Measurements from ENCODE around the gene RMC1. TPM values are rescaled to one million over a fixed set of nuclear protein-coding genes. Genes with fewer than 3 reads are reported as not detected.

The RMC1 gene
- 10 to 100 TPM; 13.7 to 48.2 (median 23.4) TPM for total RNA-seq

GRCh38 chr18:23503038-23503962 is at the start of gene RMC1:
TSS of gene RMC1 (plus strand) at chr18:23503511. CDS start at chr18:23503619, 108 bp downstream.
- H3K4me3 ChIP-seq: peak within 1 kb of the TSS; percentile 61 to 88 (median 86)
- WGBS, 10 experiments: 0 to 6% (median 0%) methylated on average over 1 to 22 of the region's 110 CpGs; no CpG with 5 or more reads in 3 of the 10 experiments
- peak within 1 kb of the TSS; percentile 67 to 69 for H3K27ac ChIP-seq
- peak; percentile 84 to 95 (median 94) for ATAC-seq (replicated peaks in 6 of 8)
- peaks cover 0 to 10% of the 10 kb centered on the region in 2 donors for H3K4me1 ChIP-seq (replicated peaks in 1 of 2)
- in situ Hi-C loops (cut with MboI; ENCODE audit: low pct_unique_long_range_greater_than_20kb in 2 of 9, low sequenced_read_pairs in 9 of 9, unreplicated experiment in 9 of 9): loop anchor here in 2 of 9 experiments (25.0 kb wide), 2 partner anchors 184 to 609 kb away; partner anchors contain the start of gene LAMA3 (in 1 of the 2)

- in situ Hi-C loops (cut with MboI; ENCODE audit: low pct_unique_long_range_greater_than_20kb in 2 of 9, low sequenced_read_pairs in 9 of 9, unreplicated experiment in 9 of 9): no loop called here
- ATAC-seq (replicated peaks in 6 of 8): peak in 6 of 8 experiments; percentile 3 to 36 (median 10)
- WGBS, 10 experiments: 0 to 13% (median 1%) methylated on average over 1 to 8 of the region's 11 CpGs
- Histone ChIP-seq H3K27ac (peak overlapping the region; percentile 68 to 92), H3K4me3 (peak overlapping the region; percentile 76 to 100 (median 78)), H3K4me1 (replicated peaks in 1 of 2) (peaks cover 0 to 13% of the 10 kb centered on the region in 2 donors)
These were observed 49.6 kb upstream of the RMC1 start for GRCh38 chr18:23453680-23454058.

GRCh38 chr18:23456835-23457234 is 46.5 kb upstream of the RMC1 start:
- 55 to 100% (median 98%) methylated on average over 1 to 2 of the region's 2 CpGs for WGBS, 10 experiments
- Histone ChIP-seq H3K4me1 (replicated peaks in 1 of 2) (peaks cover 0 to 13% of the 10 kb centered on the region in 2 donors), H3K27ac (no peak overlapping the region), H3K4me3 (no peak overlapping the region)
- ATAC-seq (replicated peaks in 6 of 8): no peak
- in situ Hi-C loops (cut with MboI; ENCODE audit: low pct_unique_long_range_greater_than_20kb in 2 of 9, low sequenced_read_pairs in 9 of 9, unreplicated experiment in 9 of 9): no loop called here

- 80 to 100% (median 96%) methylated on average over 1 to 3 of the region's 3 CpGs; no CpG with 5 or more reads in 2 of the 10 experiments for WGBS, 10 experiments
- in situ Hi-C loops (cut with MboI; ENCODE audit: low pct_unique_long_range_greater_than_20kb in 2 of 9, low sequenced_read_pairs in 9 of 9, unreplicated experiment in 9 of 9): no loop called here
- Histone ChIP-seq H3K27ac (no peak overlapping the region), H3K4me3 (no peak overlapping the region), H3K4me1 (replicated peaks in 1 of 2) (peaks cover 0 to 13% of the 10 kb centered on the region in 2 donors)
- peak in 1 of 8 experiments; percentile 4 for ATAC-seq (replicated peaks in 6 of 8)
These were observed 44.3 kb upstream of the RMC1 start for GRCh38 chr18:23458830-23459529.

GRCh38 chr18:23459530-23459921 is 43.8 kb upstream of the RMC1 start:
- WGBS, 10 experiments: 60 to 100% (median 94%) methylated on average over 1 to 6 of the region's 7 CpGs; no CpG with 5 or more reads in 2 of the 10 experiments
- Histone ChIP-seq H3K27ac (no peak overlapping the region), H3K4me3 (no peak overlapping the region), H3K4me1 (replicated peaks in 1 of 2) (peaks cover 0 to 9% of the 10 kb centered on the region in 2 donors)
- ATAC-seq (replicated peaks in 6 of 8): no peak
- in situ Hi-C loops (cut with MboI; ENCODE audit: low pct_unique_long_range_greater_than_20kb in 2 of 9, low sequenced_read_pairs in 9 of 9, unreplicated experiment in 9 of 9): no loop called here

- 9 to 100% (median 71%) methylated on average over 1 to 2 of the region's 2 CpGs; no CpG with 5 or more reads in 4 of the 10 experiments for WGBS, 10 experiments
- Histone ChIP-seq H3K4me1 (replicated peaks in 1 of 2) (peaks cover 0 to 6% of the 10 kb centered on the region in 2 donors), H3K4me3 (no peak overlapping the region), H3K27ac (no peak overlapping the region)
- peak in 2 of 8 experiments; percentile 20 to 21 for ATAC-seq (replicated peaks in 6 of 8)
- in situ Hi-C loops (cut with MboI; ENCODE audit: low pct_unique_long_range_greater_than_20kb in 2 of 9, low sequenced_read_pairs in 9 of 9, unreplicated experiment in 9 of 9): no loop called here
These were observed 42.7 kb upstream of the RMC1 start for GRCh38 chr18:23460285-23461273.

GRCh38 chr18:23462876-23463275 is 40.4 kb upstream of the RMC1 start:
- Histone ChIP-seq H3K4me1 (replicated peaks in 1 of 2) (no peaks in the 10 kb centered on the region), H3K27ac (no peak overlapping the region), H3K4me3 (no peak overlapping the region)
- 20 to 100% (median 85%) methylated on average over 1 to 2 of the region's 2 CpGs; no CpG with 5 or more reads in 1 of the 10 experiments for WGBS, 10 experiments
- ATAC-seq (replicated peaks in 6 of 8): no peak
- in situ Hi-C loops (cut with MboI; ENCODE audit: low pct_unique_long_range_greater_than_20kb in 2 of 9, low sequenced_read_pairs in 9 of 9, unreplicated experiment in 9 of 9): no loop called here

- no peak overlapping the region for H3K4me3 ChIP-seq
- no peaks in the 10 kb centered on the region for H3K4me1 ChIP-seq (replicated peaks in 1 of 2)
- in situ Hi-C loops (cut with MboI; ENCODE audit: low pct_unique_long_range_greater_than_20kb in 2 of 9, low sequenced_read_pairs in 9 of 9, unreplicated experiment in 9 of 9): no loop called here
- ATAC-seq (replicated peaks in 6 of 8): no peak
- 30 to 100% (median 96%) methylated on average over 1 to 3 of the region's 3 CpGs; no CpG with 5 or more reads in 4 of the 10 experiments for WGBS, 10 experiments
- no peak overlapping the region for H3K27ac ChIP-seq
These were observed 34.4 kb upstream of the RMC1 start for GRCh38 chr18:23468753-23469459.

- H3K27ac ChIP-seq: no peak overlapping the region
- in situ Hi-C loops (cut with MboI; ENCODE audit: low pct_unique_long_range_greater_than_20kb in 2 of 9, low sequenced_read_pairs in 9 of 9, unreplicated experiment in 9 of 9): no loop called here
- 60 to 100% (median 100%) methylated on average over 1 to 2 of the region's 2 CpGs; no CpG with 5 or more reads in 2 of the 10 experiments for WGBS, 10 experiments
- H3K4me3 ChIP-seq: no peak overlapping the region
- ATAC-seq (replicated peaks in 6 of 8): no peak
- H3K4me1 ChIP-seq (replicated peaks in 1 of 2): no peaks in the 10 kb centered on the region
These were observed 32.5 kb upstream of the RMC1 start for GRCh38 chr18:23470620-23471387.

GRCh38 chr18:23471486-23471885 is 31.8 kb upstream of the RMC1 start:
- H3K4me1 ChIP-seq (replicated peaks in 1 of 2): no peaks in the 10 kb centered on the region
- no peak overlapping the region for H3K4me3 ChIP-seq
- WGBS, 10 experiments: 84 to 100% (median 92%) methylated on average over 2 to 6 of the region's 6 CpGs
- in situ Hi-C loops (cut with MboI; ENCODE audit: low pct_unique_long_range_greater_than_20kb in 2 of 9, low sequenced_read_pairs in 9 of 9, unreplicated experiment in 9 of 9): no loop called here
- H3K27ac ChIP-seq: no peak overlapping the region
- peak in 1 of 8 experiments; percentile 9 for ATAC-seq (replicated peaks in 6 of 8)

- 89 to 100% (median 100%) methylated on average over 1 to 3 of the region's 3 CpGs; no CpG with 5 or more reads in 1 of the 10 experiments for WGBS, 10 experiments
- H3K4me1 ChIP-seq (replicated peaks in 1 of 2): no peaks in the 10 kb centered on the region
- no peak overlapping the region for H3K4me3 ChIP-seq
- ATAC-seq (replicated peaks in 6 of 8): no peak
- H3K27ac ChIP-seq: no peak overlapping the region
- in situ Hi-C loops (cut with MboI; ENCODE audit: low pct_unique_long_range_greater_than_20kb in 2 of 9, low sequenced_read_pairs in 9 of 9, unreplicated experiment in 9 of 9): no loop called here
These were observed 23.3 kb upstream of the RMC1 start for GRCh38 chr18:23479829-23480505.

Data from motor neuron (in vitro differentiated cells).